Activated CD4-positive, alpha-beta memory T cell treated with anti-CD3 and anti-CD28 coated beads for 36 hours (primary cell): ENCODE results near the gene DYNAP. TPM values are rescaled to one million over a fixed set of nuclear protein-coding genes. Genes with fewer than 3 reads are reported as not detected.

Experiments
- total RNA-seq, 2 experiments: library from RNA; stranded (reverse); gene quantifications; one replicate each; pipeline ENCODE4 v1.2.3, GENCODE V29; 2021

DYNAP gene
- total RNA-seq, 2 experiments from 2014 or later, result not detected

Other genes starting within 250 kb of the DYNAP start
- gene STARD6, start 233.4 kb upstream of the DYNAP start, total RNA-seq, result not detected
- gene C18orf54, start 233.3 kb upstream of the DYNAP start, total RNA-seq, result 10 to 100 TPM; 11.7 to 12.2 TPM
- under 1 TPM; 0.22 to 0.31 TPM for gene RAB27B, start 237.2 kb downstream of the DYNAP start, total RNA-seq